GM19324 (cell line): ENCODE data around the gene ILKAP.

ENCODE experiments used
- ATAC-seq: cut with Tn5 transposase; IDR thresholded peaks from one replicate; pipeline ENCODE4 v1.9.1; 2021; ENCODE audit warnings: mild to moderate bottlenecking, moderate library complexity; ENCODE audit not compliant: unreplicated experiment, low FRiP score

ILKAP gene

DNA sequence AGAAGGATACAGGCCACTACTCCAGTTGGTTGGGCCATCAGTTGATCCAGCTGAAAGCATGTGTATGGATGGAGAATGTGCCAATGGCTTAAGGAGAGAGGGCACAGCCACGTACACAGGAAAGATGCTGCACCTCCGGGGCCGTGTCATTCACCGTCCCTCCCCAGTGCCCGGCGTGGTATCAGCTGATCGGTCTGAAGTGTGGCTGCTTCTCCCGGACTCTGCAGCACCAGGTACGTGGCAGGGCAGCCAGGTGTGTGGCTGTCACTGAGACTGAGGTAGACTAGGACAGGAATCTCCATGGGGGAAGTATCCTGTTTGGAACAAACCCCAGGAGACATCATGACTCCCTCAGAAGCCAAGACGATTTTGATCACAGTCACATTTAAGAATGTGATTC lies 48.9 kb downstream of the ILKAP start:
- no peak for ATAC-seq

DNA sequence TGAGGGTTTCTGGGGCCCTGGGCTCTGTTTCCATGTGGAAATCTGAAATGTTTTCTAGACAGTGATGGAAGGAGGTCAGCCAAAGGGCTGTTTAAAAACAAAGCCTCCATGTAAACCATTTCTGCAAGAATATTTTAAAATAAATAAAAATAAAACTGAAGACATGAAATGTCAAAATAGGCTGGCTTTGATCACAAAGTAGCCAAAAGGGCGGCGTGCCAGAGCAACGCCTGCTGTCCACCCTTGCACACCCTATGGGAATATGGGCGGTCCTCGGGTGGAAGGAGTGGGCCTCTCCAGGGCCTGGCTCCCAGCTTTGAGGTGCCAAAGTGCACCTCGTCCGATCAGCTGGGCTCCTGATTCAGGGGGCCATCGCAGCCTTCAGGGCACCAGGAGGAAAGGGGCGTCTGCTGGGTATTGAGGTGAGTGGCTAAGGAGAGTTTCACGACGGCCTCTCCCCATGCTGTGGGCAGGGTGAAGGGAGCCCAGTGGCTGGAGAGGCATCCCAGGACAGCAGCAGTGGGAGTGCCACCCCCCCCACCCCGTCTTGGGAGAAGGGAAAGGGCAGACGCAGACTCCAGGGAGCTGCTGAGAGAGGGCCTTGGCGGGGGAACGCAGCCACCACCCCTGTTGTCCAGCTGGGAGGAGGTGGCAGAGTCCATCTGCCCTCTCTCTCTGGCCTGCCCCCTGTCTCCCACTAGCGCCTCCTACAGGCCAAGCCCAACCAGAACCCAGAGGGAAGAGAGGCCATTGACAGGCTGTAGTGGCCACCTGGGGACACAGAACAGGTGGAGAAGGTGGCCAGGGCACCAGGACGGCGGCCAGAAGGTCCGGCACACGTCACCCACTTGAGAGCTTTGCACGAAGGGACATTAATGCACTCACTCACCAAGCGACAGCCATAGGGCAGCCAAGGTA lies 50.5 kb downstream of the ILKAP start:
- ATAC-seq = no peak

DNA sequence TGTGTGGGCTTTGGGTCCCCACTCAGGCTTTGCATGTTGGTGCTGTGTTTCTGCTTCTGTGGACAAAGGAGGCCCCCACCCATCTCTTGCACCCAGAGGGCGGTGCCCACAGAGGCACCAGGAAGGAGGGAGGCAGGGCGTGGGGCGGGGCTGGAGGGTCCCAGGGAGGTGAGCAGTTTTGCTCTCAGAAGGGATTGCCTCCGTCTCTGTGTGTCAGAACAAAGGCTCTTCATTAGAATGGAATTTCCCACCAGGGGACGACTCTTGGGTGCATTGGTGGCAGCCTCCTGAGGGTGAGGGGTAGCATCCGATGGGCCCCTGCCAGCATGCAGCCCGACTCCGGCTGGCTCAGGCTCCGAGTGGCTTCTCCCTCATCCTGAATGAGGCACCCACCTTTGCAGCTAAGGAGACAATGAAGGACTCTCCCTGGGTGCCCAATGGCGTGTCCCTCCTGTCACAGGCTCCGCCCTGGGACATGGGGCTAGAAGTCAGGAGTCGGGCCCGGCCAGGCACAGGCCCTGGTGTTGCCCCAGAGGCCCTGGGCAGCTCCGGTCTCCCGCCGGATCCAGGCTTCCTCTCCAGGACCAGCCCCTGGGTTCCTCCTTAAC lies 51.8 kb downstream of the ILKAP start:
- ATAC-seq = no peak

DNA sequence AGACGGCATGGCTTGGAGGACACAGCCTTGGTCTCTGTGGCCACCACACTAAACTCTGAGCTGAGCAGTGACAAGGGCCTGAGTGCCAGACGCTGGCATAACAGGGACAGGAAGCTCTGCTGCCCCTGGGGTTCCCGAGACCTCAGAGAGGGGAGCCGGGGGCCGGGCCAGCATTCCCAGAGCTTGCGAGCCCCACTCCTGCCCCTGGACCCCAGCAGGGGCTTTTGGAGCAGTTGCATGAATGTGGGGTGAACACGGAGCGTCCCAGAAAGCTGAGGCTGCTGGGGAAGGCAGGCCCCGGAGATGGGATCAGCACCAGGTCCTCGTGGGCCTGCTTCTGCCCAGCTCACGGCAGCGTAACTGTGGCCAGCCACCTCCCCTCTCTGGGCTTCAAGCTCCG lies 52.3 kb downstream of the ILKAP start:
- ATAC-seq = no peak

DNA sequence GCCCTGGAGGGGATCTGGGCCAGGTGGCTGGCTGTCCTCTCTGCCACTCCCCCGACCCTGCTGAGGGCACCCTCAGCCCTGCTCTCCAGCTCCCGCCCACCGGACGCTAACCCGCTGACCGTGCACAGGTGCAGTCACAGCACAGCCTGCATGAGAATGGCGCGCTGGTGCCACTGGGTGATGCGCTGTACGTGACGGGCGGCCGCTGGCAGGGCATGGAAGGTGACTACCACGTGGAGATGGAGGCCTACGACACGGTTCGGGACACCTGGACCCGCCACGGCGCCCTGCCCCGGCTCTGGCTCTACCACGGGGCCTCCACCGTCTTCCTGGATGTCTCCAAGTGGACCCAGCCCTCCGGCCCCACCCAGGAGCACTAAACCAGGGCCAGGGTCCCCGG lies 52.8 kb downstream of the ILKAP start:
- ATAC-seq = no peak

DNA sequence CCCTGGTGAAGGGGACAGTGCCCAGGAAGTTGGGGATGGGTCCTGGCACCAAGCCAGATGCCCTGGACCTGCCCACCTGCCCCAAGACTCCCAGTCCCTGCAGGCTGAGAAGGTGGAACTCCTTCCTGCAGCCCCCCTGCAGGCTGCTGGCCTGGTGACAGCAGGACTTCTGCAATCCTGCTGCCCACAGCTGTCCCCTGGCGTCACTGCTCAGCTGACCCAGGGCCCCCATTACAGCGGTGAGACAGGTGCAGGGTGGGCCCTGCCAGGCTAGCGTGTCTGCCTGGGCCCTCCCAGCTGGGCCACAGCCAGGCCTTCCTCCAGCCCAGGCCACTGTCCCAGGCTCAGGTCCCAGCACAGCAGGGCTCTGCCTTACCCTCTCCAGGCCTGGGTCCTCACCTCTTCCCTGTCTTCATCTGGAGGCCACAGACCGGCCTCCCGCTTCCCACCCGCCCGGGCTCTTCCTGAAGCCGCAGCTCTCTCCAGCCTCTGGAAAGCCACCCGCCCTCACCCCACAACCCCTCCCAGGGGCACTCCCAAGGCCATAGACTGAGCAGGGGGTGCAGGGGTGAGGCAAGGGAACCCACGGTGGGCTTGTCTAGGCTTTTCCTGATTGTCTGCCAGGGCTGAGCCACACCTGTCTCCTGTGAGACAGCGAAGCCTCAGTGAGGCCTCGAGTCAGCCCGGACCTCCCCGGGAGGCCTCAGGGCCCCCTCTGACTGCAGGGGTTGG lies 53.5 kb downstream of the ILKAP start:
- no peak for ATAC-seq

DNA sequence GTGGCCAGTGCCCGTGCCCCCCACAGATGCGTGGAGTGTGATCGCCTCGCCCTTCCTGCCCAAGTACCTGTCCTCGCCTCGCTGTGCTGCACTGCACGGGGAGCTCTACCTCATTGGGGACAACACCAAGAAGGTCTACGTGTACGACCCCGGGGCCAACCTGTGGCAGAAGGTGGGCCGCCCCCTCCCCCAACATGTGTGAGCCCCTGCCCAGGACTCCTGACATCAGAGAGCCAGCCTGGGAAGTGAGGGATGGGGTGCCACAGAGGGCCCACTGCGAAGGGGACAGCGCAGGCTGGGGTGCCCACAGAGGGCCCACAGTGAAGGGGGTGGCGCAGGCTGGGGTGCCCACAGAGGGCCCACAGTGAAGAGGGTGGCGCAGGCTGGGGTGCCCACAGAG lies 54.5 kb downstream of the ILKAP start:
- no peak for ATAC-seq

DNA sequence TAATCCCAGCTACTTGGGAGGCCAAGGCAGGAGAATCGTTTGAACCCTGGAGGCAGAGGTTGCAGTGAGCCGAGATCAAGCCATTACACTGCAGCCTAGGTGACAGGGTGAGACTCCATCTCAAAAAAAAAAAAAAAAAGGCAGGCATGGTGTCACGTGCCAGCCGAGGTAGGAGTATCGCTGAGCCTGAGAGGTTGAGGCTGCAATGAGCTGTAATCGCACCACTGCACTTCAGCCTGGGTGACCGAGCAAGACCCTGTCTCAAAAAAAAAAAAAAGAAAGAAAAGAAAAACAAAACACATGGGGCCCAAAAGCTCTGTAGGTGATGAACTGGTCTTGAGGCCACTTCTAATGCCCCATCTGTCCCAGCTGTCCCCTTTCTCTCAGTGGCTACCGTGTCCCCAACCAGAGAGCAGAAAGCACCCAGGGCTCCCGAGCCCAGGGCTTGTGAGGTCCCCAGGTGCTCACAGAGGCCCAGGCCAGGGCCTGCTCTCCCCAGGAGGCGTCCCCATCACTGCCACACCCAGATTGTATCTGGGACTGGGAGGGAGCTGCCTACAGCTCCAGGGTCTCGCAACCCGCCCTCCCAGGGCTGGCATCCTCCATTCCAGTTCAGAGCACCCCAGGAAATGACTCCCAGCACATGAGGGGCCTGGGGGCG lies 56.5 kb downstream of the ILKAP start:
- no peak for ATAC-seq

DNA sequence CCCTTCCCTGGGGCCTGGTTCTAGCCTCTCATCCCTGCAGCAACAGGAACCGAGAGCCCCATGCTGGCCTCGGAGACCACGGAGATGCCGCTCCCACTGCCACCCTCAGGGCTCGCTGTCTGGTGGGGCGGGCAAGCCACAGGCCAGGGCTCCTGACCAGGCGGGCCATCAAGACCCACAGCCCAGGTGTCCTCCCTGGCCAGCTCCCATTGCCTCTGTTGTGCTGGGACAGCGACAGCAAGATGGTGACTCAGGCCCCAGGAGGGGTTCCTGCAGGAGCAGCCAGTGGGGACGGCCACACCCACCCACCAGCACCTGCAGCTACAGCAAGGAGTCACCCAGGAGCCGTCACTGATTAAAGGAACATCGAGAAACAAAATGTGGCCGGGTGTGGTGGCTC lies 57.6 kb downstream of the ILKAP start:
- no peak for ATAC-seq

DNA sequence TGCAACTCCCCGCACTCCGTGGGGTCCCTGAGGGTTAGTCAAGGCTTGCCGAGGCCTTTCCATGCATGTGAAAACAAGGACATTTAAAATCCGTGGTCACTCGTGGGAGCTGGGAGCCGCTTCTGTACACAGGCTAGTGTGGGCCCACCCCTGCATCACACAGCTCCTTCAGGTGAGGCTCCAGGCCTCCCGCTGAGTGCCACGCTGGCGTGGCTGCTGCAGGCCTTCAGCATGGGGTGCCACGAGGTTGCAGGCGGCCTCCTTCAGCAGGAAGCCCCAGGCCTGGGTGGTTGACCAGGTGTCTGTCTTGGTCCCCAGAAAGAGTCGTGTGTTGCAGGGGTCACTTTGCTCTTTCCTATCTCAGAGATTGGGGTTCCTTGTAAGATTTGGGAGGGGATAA lies 58.4 kb downstream of the ILKAP start:
- no peak for ATAC-seq

DNA sequence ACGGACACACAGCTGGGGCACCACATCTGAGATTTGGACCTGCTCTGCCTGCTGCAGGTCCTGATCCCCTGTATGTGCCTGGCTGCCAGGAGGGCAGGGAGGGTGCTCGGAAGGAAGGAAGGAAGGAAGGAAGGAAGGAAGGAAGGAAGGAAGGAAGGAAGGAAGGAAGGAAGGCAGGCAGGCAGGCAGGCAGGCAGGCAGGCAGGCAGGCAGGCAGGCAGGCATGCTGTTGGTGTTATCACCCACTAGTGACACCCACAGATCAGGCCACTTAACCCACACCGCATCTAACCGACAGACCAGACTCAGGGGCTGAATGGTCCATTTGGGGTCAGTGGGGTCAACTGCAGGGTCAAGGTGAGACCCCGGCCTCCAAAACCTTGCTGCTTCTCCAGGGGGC lies 59.2 kb downstream of the ILKAP start:
- ATAC-seq = no peak

DNA sequence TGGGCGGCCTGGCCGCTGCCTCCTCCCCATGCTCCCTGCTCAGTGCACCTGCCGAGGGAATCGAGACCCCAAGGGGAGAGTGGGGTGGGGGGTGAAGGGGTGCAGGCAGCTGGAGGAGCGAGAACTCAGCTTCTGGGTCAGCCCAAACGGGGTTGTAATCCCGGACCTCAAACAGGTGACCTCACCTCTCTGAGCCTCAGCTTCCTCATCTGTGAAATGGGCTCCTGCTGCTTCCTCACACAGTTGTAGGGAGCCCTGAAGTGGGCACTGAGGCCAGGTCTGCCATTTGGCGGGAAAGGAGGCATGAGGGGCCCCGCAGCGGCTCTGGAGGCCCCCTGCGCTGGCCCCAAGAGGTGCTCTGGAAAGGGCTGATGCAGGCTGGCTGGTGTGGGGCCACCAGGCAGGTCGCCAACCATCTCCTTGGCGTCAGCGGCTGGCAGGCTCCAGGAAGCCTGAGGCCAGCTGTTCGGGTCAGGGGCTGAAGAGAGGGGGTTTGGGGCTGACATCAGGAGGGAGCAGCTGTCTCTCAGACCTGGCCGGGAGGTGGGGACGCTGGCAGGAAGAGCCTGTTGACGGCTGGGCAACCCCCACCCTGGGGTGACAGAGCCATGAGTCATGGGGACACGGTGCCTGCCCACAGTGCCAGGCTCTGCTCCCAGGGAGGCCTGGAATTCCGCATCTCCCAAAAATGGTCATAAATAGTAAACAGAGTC lies 60.1 kb downstream of the ILKAP start:
- ATAC-seq = no peak

DNA sequence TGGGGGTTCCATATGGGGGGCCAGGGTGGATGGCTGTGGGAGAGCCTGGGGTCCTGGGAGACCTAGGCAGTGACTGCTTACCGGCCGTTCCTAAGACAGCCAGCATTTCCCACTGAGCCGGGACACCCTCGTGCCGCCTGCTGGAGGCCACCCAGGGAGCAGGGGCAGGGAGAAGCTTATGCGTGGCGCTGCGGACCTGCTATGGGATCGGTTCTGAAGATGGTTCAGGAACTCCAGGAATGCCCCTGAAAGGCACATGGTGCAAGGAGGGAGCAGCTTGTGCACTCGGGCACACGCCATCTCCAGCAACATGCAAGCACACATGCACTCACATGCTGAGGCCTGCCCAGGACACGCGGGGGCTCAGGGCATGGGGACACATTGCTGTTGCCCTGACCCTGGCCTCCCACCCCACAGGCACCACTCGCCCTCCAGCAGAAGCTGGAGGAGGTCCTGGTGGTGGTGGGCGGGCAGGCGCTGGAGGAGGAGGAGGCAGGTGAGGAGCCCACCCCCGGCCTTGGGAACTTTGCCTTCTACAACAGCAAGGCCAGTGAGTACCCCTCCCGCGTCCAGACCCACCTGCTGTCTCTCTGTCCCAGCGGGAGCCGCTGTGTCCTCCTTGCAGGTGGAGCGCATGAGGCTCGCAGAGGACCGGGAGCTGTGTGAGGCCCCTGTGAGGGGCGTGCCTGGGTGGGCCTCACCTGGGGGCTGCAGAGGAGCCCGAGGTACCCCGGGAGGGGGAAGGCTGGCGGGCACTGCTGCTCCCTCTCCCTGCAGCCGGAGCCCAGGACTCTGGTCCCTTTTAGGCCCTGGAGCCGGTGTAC lies 60.9 kb downstream of the ILKAP start:
- ATAC-seq = no peak

DNA sequence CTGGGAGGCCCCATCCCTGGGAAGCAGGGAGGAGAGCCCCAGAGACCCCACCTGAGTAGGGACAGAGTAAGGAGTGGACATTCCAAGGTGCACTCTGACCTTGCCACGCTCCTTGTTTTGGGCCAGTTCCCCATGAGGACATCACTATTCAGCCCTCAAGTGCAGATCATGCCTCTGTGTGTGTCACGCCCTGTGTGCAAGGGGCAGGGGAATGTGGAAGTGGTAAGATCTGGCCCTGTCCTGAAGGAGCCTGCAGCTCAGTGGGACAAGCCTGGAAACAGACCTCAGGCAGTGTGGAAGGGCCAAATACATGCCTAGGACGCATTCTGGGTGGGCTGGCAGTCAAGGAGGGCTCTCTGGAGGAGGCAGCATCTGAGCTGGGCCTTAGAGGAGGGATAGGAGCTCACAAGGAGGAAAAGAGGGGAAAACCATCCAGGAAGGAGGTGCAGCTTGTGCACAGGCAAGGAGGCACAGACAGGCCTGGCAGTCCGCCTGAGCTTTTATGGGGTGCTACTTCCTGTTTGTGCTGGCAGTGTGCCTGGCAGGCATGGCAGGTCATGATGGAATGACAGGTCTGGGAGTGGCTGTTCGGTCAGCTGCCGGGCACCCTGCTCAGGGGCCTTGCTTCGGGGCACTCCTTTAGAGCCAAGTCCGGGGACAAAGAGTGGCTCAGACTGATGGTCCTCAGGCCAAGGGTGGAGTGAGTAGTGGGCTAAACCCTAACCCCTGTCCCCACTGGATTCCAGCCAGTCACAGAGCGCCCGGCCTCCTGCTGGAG lies 61.8 kb downstream of the ILKAP start:
- no peak for ATAC-seq

DNA sequence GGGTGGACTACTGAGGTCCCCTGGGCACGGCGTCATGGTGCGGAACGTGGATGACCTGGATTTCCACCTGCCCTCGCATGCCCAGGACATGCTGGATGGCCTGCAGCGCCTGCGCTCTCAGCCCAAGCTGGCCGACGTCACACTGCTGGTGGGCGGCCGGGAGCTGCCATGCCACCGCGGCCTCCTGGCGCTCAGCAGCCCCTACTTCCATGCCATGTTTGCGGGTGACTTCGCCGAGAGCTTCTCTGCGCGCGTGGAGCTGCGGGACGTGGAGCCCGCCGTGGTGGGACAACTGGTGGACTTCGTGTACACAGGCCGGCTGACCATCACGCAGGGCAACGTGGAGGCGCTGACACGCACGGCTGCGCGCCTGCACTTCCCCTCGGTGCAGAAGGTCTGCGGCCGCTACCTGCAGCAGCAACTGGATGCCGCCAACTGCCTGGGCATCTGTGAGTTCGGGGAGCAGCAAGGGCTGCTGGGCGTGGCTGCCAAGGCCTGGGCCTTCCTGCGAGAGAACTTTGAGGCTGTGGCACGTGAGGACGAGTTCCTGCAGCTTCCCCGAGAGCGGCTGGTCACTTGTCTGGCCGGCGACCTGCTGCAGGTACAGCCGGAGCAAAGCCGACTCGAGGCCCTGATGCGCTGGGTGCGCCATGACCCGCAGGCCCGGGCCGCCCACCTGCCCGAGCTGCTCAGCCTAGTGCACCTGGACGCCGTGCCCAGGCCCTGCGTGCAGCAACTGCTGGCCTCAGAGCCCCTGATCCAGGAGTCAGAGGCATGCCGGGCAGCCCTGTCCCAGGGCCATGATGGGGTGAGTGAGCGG lies 62.6 kb downstream of the ILKAP start:
- ATAC-seq = no peak

DNA sequence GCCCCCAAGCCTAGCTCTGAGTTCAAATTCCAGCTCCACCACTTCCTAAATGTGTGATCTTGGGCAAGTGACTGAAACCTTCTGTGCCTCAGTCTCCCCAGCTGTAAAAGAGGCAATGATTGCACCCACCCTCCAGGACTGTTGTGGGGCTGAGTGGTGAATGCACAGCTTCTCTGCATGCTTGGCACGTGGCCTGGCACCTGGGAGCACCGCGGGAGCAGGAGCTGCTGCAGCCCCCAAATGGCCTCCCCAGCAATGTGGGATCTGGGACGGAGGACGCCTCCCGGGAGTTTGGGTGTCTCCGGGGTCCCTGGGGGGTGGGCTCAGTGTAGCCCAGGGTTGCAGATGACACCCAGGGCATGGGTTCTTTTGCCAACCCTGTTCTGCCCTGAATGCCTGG lies 63.5 kb downstream of the ILKAP start:
- ATAC-seq = no peak

DNA sequence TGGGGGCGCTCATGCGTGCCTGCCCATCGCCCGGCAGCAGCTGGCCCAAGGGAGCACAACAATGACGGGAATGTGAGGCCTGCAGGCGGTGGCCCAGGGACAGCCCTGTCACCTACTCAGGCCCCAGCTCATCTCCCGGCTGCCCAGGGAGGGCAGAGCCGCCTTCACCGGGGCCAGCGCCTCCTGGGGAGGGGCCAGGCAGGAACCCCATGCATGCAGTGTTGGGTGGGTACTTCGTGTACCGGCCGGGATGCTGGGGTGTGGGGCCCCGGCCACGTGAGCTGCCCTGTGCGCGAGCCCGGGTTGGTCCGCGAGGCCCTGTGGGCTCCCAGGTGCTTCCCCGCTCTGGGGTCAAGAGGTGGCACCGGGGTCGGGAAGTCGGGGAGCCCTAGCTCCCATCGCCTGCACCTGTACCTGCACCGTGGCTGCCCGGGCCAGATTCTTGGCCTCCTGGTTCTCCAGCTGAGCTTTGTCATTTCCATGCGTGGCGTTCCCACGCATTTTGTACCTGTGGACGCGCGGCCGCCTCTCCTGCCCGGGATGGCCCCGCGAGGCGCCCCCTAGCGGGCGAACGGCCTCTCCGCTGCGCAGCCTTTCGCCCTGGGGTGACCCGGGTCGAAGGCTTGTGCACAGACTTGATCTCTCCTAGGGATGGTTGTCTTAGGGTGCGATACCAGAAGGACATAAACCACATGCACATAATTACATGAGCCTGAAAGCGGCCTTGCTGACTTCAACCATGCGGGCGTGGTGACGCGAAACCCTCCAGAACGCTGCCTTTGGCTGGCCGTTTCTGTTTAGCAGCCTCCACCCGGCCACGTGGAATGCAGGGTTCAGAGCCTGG lies 64.1 kb downstream of the ILKAP start:
- ATAC-seq = no peak
